Trophoblast cell (in vitro differentiated cells and primary cell): ENCODE data around the gene TMEM63B.

Experiments
- DNase-seq, 2 donors: peaks; one replicate each; pipeline ENCODE4 v3.0.0-alpha.2; 2016
- H2AFZ ChIP-seq: 2 replicates; pipeline ENCODE4 v1.6.1; 2013; ENCODE audit warnings: low read length, moderate library complexity, mild to moderate bottlenecking; ENCODE audit not compliant: insufficient read depth, poor library complexity
- H2AK5ac ChIP-seq: 2 replicates; pipeline ENCODE4 v1.6.1; 2013; ENCODE audit warnings: mild to moderate bottlenecking, low read length
- H2BK120ac ChIP-seq: 2 replicates; pipeline ENCODE4 v1.6.1; 2013; ENCODE audit warnings: low read length, mild to moderate bottlenecking, moderate library complexity; ENCODE audit not compliant: insufficient read depth, poor library complexity
- H2BK12ac ChIP-seq: 2 replicates; pipeline ENCODE4 v1.6.1; 2013; ENCODE audit warnings: mild to moderate bottlenecking, low read length, moderate library complexity
- H2BK5ac ChIP-seq: 2 replicates; pipeline ENCODE4 v1.6.1; 2013; ENCODE audit warnings: low read length, low read depth, moderate library complexity, mild to moderate bottlenecking; ENCODE audit not compliant: poor library complexity
- H3K14ac ChIP-seq: 2 replicates; pipeline ENCODE4 v1.6.1; 2013; ENCODE audit warnings: mild to moderate bottlenecking, low read length
- H3K18ac ChIP-seq: 2 replicates; pipeline ENCODE4 v1.6.1; 2013; ENCODE audit warnings: mild to moderate bottlenecking, low read length
- H3K23ac ChIP-seq: 2 replicates; pipeline ENCODE4 v1.6.1; 2013; ENCODE audit warnings: low read length
- H3K27ac ChIP-seq: 2 replicates; pipeline ENCODE4 v1.5.1; 2013; ENCODE audit warnings: low read depth, mild to moderate bottlenecking, inconsistent platforms, low read length, moderate library complexity
- H3K27me3 ChIP-seq: 2 replicates; pipeline ENCODE4 v1.6.1; 2013; ENCODE audit warnings: inconsistent platforms, mild to moderate bottlenecking, low read length, moderate library complexity; ENCODE audit not compliant: insufficient read depth
- H3K36me3 ChIP-seq, 2 experiments: 1 replicate in 1 of 2; 2 replicates in 1 of 2; pipeline ENCODE4 v1.6.1; 2013; ENCODE audit warnings: low read length in 2 of 2, mild to moderate bottlenecking in 2 of 2, moderate library complexity in 1 of 2; ENCODE audit not compliant: insufficient read depth in 2 of 2, control insufficient read depth in 1 of 2
- H3K4ac ChIP-seq: 2 replicates; pipeline ENCODE4 v1.6.1; 2013; ENCODE audit warnings: low read depth, mild to moderate bottlenecking, low read length, moderate library complexity
- H3K4me1 ChIP-seq, 2 experiments: 1 replicate in 1 of 2; 2 replicates in 1 of 2; pipeline ENCODE4 v1.6.1; 2013; ENCODE audit warnings: low read length in 2 of 2, mild to moderate bottlenecking in 2 of 2, moderate library complexity in 1 of 2; ENCODE audit not compliant: insufficient read depth in 2 of 2, control insufficient read depth in 1 of 2
- H3K4me2 ChIP-seq: 2 replicates; pipeline ENCODE4 v1.6.1; 2013; ENCODE audit warnings: inconsistent platforms, mild to moderate bottlenecking, low read length, moderate library complexity
- H3K4me3 ChIP-seq: 2 replicates; pipeline ENCODE4 v1.5.1; 2013; ENCODE audit warnings: mild to moderate bottlenecking, low read depth, low read length, inconsistent platforms
- H3K79me1 ChIP-seq: one replicate; pipeline ENCODE4 v1.6.1; 2013; ENCODE audit warnings: low read length
- H3K79me2 ChIP-seq: 2 replicates; pipeline ENCODE4 v1.6.1; 2013; ENCODE audit warnings: low read length, mild to moderate bottlenecking; ENCODE audit not compliant: control insufficient read depth, insufficient read depth, poor library complexity
- H3K9ac ChIP-seq: 2 replicates; pipeline ENCODE4 v1.6.1; 2013; ENCODE audit warnings: mild to moderate bottlenecking, low read length
- H3K9me3 ChIP-seq: 2 replicates; pipeline ENCODE4 v1.6.1; 2013; ENCODE audit warnings: low read depth, mild to moderate bottlenecking, control low read depth, inconsistent platforms, low read length; ENCODE audit not compliant: insufficient read depth
- H4K12ac ChIP-seq: 2 replicates; pipeline ENCODE4 v1.6.1; 2013; ENCODE audit warnings: low read depth, mild to moderate bottlenecking, low read length, moderate library complexity
- H4K8ac ChIP-seq: 2 replicates; pipeline ENCODE4 v1.6.1; 2013; ENCODE audit warnings: low read depth, mild to moderate bottlenecking, low read length, moderate library complexity
- H4K91ac ChIP-seq: one replicate; pipeline ENCODE4 v1.6.1; 2013; ENCODE audit warnings: low read depth, mild to moderate bottlenecking, low read length, moderate library complexity
- WGBS: extraction: QIAGEN DNeasy Blood & Tissue Kit; methylation state at CpG from one replicate; pipeline ENCODE4 v1.1.7; 2013; ENCODE audit warnings: missing lambda C conversion rate; ENCODE audit not compliant: insufficient read length, insufficient coverage; ENCODE audit errors: extremely low coverage; 5-methylcytosine and 5-hydroxymethylcytosine counted together

Gene TMEM63B

DNA sequence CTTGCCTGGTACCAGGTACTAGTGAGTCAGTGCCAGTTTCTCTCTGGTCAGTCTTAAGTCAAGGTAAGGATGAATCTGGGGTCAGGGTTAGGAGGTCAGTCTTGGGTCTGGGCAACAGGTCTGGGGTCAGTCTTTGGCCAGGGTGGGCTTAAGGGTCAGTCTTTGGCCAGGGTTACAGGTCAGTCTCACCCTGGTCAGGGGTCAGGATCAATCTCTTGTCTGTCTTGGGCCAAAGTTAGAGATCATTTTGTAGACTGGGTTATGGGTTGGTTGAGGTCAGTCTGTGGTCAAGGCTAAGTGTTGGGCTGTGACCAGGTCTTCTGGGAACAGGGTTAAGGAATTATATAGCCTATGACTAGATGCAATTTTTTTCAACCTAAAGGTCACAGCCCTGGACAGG, 18.5 kb downstream of the TMEM63B start:
- H3K4me3 ChIP-seq, result no peak overlapping the region
- no peaks in the 10 kb centered on the region for H3K9me3 ChIP-seq
- H3K4me2 ChIP-seq, result no peak overlapping the region
- H3K27ac ChIP-seq, result no peak overlapping the region
- DNase-seq, result no peak
- H2BK5ac ChIP-seq, result no peak overlapping the region
- no peak overlapping the region for H3K23ac ChIP-seq
- H2BK120ac ChIP-seq, result no peak overlapping the region
- H3K36me3 ChIP-seq, result peaks cover 33 to 54% of the 10 kb centered on the region in 2 experiments
- H4K8ac ChIP-seq, result no peak overlapping the region
- H3K14ac ChIP-seq, result no peak overlapping the region
- no peaks in the 10 kb centered on the region for H3K27me3 ChIP-seq
- H3K9ac ChIP-seq, result no peak overlapping the region
- no peaks in the 10 kb centered on the region for H3K79me1 ChIP-seq
- no peak overlapping the region for H3K4ac ChIP-seq
- no peaks in the 10 kb centered on the region for H3K79me2 ChIP-seq
- no peaks in the 10 kb centered on the region for H3K4me1 ChIP-seq
- no peak overlapping the region for H3K18ac ChIP-seq
- H2BK12ac ChIP-seq, result no peak overlapping the region
- no peak overlapping the region for H4K12ac ChIP-seq
- H2AK5ac ChIP-seq, result no peak overlapping the region
- H4K91ac ChIP-seq, result no peak overlapping the region
- no peak overlapping the region for H2AFZ ChIP-seq

DNA sequence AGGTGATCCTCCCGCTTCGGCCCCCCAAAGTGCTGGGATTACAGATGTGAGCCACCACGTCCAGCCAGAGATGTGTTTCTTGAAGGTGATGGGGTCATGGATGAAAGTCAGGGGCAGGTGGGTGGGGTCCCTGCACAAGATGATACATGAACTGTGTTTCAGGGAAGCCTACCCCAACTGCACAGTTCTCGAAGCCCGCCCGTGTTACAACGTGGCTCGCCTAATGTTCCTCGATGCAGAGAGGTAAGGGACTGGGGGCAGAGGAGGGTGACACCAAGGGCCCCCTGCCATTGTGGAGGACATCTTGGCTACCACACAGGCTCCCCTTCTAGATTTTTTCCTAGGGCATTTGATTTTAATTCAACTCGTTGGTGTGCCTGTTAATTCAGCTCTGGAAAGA, 19.3 kb downstream of the TMEM63B start:
- no peak overlapping the region for H3K4me2 ChIP-seq
- H3K9ac ChIP-seq, result no peak overlapping the region
- H3K27ac ChIP-seq, result no peak overlapping the region
- no peak overlapping the region for H3K23ac ChIP-seq
- no peak overlapping the region for H2AK5ac ChIP-seq
- peaks cover 29 to 46% of the 10 kb centered on the region in 2 experiments for H3K36me3 ChIP-seq
- no peak overlapping the region for H2BK5ac ChIP-seq
- no peak overlapping the region for H3K4me3 ChIP-seq
- H2BK12ac ChIP-seq, result no peak overlapping the region
- DNase-seq, result no peak
- H3K4ac ChIP-seq, result no peak overlapping the region
- no peak overlapping the region for H4K91ac ChIP-seq
- no peaks in the 10 kb centered on the region for H3K9me3 ChIP-seq
- no peak overlapping the region for H4K12ac ChIP-seq
- no peak overlapping the region for H3K18ac ChIP-seq
- no peaks in the 10 kb centered on the region for H3K79me1 ChIP-seq
- no peak overlapping the region for H3K14ac ChIP-seq
- no peak overlapping the region for H4K8ac ChIP-seq
- peaks cover 0 to 3% of the 10 kb centered on the region in 2 experiments for H3K4me1 ChIP-seq
- H3K79me2 ChIP-seq, result no peaks in the 10 kb centered on the region
- no peak overlapping the region for H2AFZ ChIP-seq
- H3K27me3 ChIP-seq, result no peaks in the 10 kb centered on the region
- WGBS, result no CpG with 5 or more reads among the region's 10 CpGs
- H2BK120ac ChIP-seq, result no peak overlapping the region

DNA sequence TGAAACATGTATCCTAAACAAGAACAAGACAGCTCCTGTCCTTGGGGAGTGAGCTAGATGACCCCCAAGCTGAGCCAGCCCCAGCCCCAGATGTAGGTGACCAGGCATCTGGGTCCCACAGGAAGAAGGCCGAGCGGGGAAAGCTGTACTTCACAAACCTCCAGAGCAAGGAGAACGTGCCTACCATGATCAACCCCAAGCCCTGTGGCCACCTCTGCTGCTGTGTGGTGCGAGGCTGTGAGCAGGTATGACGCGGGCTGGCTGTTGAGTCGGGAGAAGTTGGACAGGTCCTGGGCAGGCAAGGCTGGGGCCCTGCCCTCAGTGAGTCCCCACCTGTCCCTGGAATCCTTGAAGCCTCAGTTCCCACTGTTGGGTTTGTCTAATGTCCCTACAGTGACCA, 19.9 kb downstream of the TMEM63B start:
- Histone ChIP-seq H2BK12ac (no peak overlapping the region), H3K4ac (no peak overlapping the region), H2AK5ac (no peak overlapping the region), H3K9me3 (no peaks in the 10 kb centered on the region), H3K4me3 (no peak overlapping the region), H4K8ac (no peak overlapping the region), H3K18ac (no peak overlapping the region), H2AFZ (no peak overlapping the region), H3K4me1 (peaks cover 0 to 4% of the 10 kb centered on the region in 2 experiments), H2BK120ac (no peak overlapping the region), H3K79me2 (no peaks in the 10 kb centered on the region), H3K4me2 (no peak overlapping the region), H4K12ac (no peak overlapping the region), H3K79me1 (no peaks in the 10 kb centered on the region), H3K27ac (no peak overlapping the region), H3K23ac (no peak overlapping the region), H3K27me3 (no peaks in the 10 kb centered on the region), H4K91ac (no peak overlapping the region), H2BK5ac (no peak overlapping the region), H3K36me3 (peaks cover 30 to 47% of the 10 kb centered on the region in 2 experiments), H3K14ac (no peak overlapping the region), H3K9ac (no peak overlapping the region)
- no CpG with 5 or more reads among the region's 7 CpGs for WGBS
- no peak for DNase-seq

DNA sequence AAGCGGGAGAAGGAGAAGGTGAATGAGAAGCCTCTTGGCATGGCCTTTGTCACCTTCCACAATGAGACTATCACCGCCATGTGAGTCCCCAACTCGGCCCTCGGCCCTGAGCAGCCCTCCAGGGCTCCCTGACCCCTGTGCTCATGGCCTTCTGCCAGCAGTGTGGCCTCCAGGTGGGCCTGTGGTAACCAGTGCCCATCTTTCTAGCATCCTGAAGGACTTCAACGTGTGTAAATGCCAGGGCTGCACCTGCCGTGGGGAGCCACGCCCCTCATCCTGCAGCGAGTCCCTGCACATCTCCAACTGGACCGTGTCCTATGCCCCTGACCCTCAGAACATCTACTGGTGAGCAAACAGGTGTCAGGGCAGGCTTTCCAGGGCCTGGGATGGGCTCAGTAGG, 21.0 kb downstream of the TMEM63B start:
- Histone ChIP-seq H2AK5ac (no peak overlapping the region), H4K8ac (no peak overlapping the region), H3K79me2 (no peaks in the 10 kb centered on the region), H3K27me3 (no peaks in the 10 kb centered on the region), H3K36me3 (peaks cover 37 to 54% of the 10 kb centered on the region in 2 experiments), H4K91ac (no peak overlapping the region), H3K27ac (no peak overlapping the region), H3K4me3 (no peak overlapping the region), H3K79me1 (no peaks in the 10 kb centered on the region), H3K18ac (no peak overlapping the region), H3K4ac (no peak overlapping the region), H3K14ac (no peak overlapping the region), H4K12ac (no peak overlapping the region), H2BK120ac (no peak overlapping the region), H3K4me2 (no peak overlapping the region), H3K4me1 (peaks cover 0 to 4% of the 10 kb centered on the region in 2 experiments), H3K23ac (no peak overlapping the region), H3K9ac (no peak overlapping the region), H2AFZ (no peak overlapping the region), H2BK12ac (no peak overlapping the region), H2BK5ac (no peak overlapping the region), H3K9me3 (no peaks in the 10 kb centered on the region)
- DNase-seq, result no peak
- no CpG with 5 or more reads among the region's 9 CpGs for WGBS
